ENCODE measurements around the gene CCDC68. TPM values are rescaled to one million over a fixed set of nuclear protein-coding genes. Genes with fewer than 3 reads are reported as not detected.

The CCDC68 gene
- total RNA-seq, 3 donors from 2014 or later: 6.6 to 9.6 (median 8.5) TPM

Other genes starting within 250 kb of the CCDC68 start
- 10 to 100 TPM in 2 of 3 donors, 1 to 10 TPM in 1; 1.1 to 24.6 (median 11.8) TPM for gene RAB27B, start 131.0 kb downstream of the CCDC68 start, total RNA-seq